NT2/D1 (cell line): ENCODE data around the gene NR1I2.

Source experiments
- SUZ12 ChIP-seq: IDR thresholded peaks from 2 replicates; pipeline ENCODE4 v1.6.1; 2011; ENCODE audit not compliant: insufficient read length, insufficient read depth; ENCODE audit errors: extremely low read depth
- YY1 ChIP-seq: IDR thresholded peaks from 2 replicates; pipeline ENCODE4 v1.6.1; 2011; ENCODE audit not compliant: insufficient read length, insufficient read depth
- ZNF274 ChIP-seq: IDR thresholded peaks from 2 replicates; pipeline ENCODE4 v1.6.1; 2011; ENCODE audit warnings: mild to moderate bottlenecking, low read depth, low read length

GRCh38 chr3:119808843-119809242 is 26.9 kb downstream of the NR1I2 start:
- TF ChIP-seq SUZ12 (no peak), ZNF274 (no peak), YY1 (no peak)
